Effector CD8-positive, alpha-beta T cell (primary cell): ENCODE data around the gene EFCAB8.
"Not testable (repeated sequence)": the region's sequence is repeated elsewhere in the genome, so short reads cannot be mapped to it uniquely, and the experiment has no call there.

Source experiments
- DNase-seq: peaks from one replicate; lab custom pipeline; 2025; lab: John Stamatoyannopoulos, UW

The EFCAB8 gene

DNA sequence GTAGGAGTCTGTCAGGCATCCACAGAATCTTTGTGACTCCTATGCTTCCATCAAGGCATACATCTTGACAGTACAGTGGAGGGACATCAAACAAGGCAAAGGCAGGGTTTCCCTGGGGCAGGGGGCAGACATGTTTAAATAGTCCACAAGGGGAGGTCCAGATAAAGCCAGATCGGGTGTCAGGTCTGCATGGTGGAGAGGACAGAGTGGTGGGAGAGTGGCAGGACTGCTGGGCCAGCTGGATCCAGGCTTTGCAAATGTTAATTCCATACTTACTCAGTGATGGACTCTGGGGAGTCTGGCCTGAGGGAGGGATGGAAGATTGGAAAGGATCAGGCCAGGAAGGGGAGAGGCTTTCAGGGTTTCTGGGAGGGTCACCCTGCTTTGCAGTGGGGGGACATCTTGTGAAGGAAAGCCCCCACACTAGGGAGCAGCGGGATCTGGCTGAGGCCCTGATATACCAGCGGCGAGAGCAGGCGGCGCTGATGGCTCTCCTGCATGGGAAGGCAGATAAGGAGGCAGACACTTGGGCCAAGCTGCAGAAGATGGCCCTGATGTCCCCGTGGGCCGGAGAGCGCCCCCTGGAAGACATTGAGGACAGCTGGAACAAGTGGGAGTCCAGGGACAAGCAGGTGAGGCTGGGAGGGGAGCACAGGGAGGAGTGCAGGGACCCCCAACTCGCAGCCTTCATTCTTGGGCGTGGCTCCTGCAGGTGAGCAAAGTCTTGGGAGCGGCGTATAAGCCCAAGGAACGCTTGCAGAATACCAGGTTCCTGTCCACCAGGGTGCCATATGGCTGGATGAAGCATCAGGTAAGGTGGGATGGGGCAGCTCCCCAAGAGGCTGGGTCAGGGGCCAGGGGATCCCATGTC lies 100.9 kb downstream of the EFCAB8 start:
- DNase-seq: no peak

GRCh38 chr20:32960222-32960518 lies 101.4 kb downstream of the EFCAB8 start:
- DNase-seq: no peak

DNA sequence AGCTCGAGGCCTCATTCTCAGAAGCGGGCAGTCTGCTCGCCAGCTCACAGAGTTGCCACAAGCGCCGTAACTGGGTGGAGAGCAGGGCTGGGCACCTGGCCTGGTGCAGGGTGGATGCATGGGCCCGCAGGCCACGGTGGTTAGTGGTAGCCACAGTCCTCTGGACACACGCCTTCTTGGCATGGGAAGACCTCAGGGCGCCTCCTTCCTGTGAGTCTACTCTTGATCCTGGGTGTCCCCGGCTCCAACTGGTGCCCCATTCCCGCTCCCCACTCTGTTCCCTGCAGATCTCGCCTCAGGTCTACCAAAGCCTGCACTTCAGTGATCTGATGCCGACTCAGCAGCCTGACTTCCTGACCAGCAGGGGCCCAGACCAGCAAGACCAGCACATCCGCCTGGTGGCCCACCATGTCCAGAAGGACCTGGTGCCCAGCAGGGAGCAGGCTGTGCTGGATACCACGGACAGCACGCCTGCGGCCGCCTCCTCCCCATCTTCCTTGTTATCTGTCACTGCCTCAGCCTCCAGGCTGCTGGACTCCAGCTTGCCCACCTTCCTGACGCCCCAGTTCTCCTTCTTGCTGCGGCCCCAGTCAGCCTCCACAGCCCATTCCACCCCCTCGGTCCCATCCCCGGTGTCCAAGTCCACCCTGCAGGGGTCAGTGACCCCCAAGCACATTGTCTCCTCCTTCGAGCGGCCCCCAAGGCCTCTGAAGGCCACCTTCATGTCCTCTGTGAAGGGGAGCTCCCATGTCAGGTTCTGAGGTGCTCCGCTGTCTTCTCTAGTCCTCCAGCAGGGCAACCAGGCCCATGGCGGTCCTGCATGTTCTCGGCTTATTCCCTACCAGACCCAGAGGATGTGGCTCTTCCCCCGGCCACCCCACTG lies 102.4 kb downstream of the EFCAB8 start:
- DNase-seq: no peak

- no peak for DNase-seq
These were observed 103.3 kb downstream of the EFCAB8 start for GRCh38 chr20:32962053-32962452.

- not testable (repeated sequence) for DNase-seq
These were observed 103.9 kb downstream of the EFCAB8 start for GRCh38 chr20:32962646-32963045.

DNA sequence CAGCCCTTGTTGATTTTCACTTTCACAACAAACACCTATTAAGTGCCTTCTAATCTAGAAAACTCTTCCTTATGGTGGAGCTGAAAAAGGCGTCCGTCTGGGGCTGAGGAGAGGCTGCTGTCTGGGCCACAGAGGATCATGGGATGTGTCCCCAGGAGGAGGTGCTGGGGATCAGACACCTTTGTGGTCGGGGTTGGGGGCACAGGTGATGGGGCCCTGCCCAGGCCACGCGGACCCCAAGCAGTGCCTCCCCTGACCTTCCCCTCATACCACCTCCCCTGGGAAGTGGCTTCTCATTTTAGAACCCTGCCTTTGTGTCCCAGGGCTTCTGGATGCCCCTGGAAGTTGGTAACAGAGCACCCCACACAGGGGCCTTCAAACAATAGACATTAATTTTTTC lies 104.5 kb downstream of the EFCAB8 start:
- DNase-seq: no peak

GRCh38 chr20:32964575-32964974 lies 105.9 kb downstream of the EFCAB8 start:
- no peak for DNase-seq

GRCh38 chr20:32965115-32965514 lies 106.4 kb downstream of the EFCAB8 start:
- DNase-seq: no peak

GRCh38 chr20:32965581-32966373 lies 107.1 kb downstream of the EFCAB8 start:
- no peak for DNase-seq

DNA sequence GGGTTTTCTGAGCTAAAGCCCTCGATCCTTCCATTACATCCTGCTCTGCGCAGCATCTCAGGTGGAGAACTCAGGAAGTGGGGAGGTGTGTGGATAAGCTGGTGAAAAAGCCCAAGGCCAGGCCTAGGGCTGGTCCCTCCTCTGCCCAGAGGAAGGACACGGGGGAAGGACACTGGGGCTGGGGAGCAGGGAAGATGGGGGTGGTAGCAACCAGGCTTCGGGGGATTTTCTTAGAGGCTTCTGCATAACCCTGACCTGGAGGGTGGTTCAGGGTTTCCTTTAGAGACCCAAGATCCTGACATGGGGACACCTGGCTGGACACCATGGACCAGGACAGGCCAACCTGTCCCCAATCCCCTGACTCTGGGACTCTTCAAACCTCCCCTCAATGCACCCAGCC lies 107.7 kb downstream of the EFCAB8 start:
- DNase-seq: no peak

DNA sequence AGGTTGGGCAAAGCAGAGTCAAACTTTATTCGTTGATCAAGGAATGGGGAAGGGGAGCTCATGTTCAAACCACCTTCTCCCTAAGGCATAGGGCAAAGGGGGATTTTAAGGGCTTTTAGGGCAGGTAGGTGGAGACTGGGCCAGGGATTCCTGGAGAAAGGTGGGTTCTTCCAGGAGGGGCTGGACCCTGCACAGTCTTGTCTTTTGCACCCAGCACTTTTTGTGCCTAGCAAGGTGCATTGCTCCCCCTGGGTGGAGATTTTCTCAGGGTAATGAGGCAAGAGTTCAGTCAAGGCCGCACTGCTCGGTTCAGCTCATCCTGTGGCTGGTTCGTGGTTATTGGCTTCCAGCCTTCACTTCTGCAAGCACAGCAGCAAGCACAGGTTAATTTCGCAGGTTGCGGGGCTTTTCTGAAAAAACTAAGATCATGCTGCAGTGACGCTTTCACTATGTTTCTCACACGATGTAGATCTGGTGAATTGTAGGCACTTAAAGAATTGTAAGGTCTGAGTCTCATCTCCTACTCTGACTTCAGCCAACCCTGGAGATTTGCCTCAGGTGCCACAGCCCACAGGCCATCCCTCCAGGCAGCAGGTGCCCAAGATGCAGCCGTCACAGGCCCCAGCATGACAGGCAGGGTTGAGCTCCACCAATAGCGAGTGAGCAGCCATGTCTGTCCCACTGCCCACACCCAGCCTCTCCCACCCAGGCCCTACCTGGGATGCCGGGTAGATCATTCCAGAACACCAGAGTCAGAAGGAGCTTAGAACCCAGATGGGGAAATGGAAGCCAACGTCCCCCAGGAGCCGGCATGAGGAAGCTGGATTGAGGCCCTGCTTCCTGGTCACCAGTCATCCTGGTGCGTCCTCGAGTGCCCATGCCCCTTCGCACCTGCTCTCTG lies 108.4 kb downstream of the EFCAB8 start:
- peak; percentile 15 for DNase-seq

DNA sequence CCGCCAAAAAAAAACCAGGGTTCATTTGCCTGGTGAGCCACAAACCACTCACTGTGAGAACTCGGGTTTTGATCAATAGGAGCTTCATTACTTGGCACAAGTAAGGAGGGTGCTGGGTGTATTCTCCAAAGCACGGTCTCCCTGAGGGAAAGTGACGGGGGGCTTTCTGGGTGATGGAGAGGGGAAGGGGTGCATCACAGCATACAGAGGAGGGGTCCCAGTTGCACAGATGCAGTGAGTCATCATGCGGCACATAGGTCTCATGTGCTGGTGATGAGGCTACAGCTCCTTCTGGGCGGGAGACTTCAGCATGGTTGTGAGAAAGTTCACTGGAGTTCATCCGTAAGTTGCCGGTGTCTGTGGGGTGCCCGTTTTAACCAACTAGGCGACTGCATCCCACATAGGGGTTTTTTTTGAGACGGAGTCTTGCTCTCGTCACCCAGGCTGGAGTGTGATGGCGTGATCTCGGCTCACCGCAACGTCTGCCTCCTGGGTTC lies 109.3 kb downstream of the EFCAB8 start:
- peak; percentile 23 for DNase-seq

DNA sequence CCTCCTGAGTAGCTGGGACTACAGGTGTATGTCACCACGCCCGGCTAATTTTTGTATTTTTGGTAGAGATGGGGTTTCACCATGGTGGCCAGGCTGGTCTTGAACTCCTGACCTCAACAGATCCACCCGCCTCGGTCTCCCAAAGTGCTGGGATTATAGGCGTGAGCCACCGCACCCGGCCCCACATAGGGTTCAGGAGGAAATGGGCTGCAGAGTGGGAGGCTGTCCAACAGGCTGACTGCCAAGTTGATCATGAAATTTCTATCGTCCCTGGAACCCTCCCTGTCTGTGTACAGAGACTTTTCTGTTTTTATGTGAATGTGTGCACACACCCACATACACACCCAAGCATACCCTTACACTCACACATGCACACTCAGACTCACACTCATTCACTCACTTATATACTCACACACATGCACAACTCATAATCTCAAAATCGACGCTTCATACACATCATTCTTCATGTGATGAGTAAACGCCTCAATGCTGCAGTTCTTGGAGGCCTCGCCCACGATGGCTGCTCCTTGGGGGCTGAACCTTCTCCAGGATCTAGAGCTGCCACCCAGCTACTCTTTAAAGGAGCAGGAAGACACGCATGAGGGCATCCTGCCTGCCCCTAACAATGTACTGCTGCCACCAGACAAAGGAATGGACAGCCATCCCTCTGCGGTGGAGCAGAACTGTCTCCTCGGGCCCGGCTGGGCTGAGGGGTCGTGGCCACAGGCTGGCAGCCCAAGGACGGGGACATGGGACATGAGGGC lies 109.9 kb downstream of the EFCAB8 start:
- DNase-seq: no peak

GRCh38 chr20:32969356-32970114 lies 110.8 kb downstream of the EFCAB8 start:
- no peak for DNase-seq

- DNase-seq: no peak
These were observed 111.6 kb downstream of the EFCAB8 start for GRCh38 chr20:32970115-32970972.

DNA sequence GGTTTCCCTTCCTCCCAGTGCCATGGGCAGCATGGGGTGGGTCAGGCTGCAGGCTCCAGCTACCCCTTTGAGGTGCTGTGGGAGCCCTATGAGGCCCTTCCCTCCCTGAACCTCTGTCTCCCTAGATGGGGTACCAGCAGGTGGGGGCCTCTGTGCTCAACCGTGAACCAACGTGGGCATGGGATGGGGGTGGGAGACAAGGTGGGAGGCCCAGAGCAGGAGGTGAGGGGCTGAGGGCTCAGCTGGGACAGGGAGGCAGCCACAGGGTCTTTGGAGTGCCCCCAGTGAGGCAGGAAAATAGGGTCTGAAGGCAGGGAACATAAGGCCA lies 112.2 kb downstream of the EFCAB8 start:
- no peak for DNase-seq

GRCh38 chr20:32971703-32972161 lies 113.0 kb downstream of the EFCAB8 start:
- DNase-seq: no peak
